HG02623 (cell line): ENCODE results near the gene KLHL11.

Experiments used
- ATAC-seq: cut with Tn5 transposase; IDR thresholded peaks from one replicate; pipeline ENCODE4 v1.9.1; 2021; ENCODE audit warnings: moderate library complexity; ENCODE audit not compliant: unreplicated experiment

KLHL11 gene, protein sequence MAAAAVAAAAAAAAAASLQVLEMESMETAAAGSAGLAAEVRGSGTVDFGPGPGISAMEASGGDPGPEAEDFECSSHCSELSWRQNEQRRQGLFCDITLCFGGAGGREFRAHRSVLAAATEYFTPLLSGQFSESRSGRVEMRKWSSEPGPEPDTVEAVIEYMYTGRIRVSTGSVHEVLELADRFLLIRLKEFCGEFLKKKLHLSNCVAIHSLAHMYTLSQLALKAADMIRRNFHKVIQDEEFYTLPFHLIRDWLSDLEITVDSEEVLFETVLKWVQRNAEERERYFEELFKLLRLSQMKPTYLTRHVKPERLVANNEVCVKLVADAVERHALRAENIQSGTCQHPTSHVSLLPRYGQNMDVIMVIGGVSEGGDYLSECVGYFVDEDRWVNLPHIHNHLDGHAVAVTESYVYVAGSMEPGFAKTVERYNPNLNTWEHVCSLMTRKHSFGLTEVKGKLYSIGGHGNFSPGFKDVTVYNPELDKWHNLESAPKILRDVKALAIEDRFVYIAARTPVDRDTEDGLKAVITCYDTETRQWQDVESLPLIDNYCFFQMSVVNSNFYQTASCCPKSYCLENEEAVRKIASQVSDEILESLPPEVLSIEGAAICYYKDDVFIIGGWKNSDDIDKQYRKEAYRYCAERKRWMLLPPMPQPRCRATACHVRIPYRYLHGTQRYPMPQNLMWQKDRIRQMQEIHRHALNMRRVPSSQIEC

DNA sequence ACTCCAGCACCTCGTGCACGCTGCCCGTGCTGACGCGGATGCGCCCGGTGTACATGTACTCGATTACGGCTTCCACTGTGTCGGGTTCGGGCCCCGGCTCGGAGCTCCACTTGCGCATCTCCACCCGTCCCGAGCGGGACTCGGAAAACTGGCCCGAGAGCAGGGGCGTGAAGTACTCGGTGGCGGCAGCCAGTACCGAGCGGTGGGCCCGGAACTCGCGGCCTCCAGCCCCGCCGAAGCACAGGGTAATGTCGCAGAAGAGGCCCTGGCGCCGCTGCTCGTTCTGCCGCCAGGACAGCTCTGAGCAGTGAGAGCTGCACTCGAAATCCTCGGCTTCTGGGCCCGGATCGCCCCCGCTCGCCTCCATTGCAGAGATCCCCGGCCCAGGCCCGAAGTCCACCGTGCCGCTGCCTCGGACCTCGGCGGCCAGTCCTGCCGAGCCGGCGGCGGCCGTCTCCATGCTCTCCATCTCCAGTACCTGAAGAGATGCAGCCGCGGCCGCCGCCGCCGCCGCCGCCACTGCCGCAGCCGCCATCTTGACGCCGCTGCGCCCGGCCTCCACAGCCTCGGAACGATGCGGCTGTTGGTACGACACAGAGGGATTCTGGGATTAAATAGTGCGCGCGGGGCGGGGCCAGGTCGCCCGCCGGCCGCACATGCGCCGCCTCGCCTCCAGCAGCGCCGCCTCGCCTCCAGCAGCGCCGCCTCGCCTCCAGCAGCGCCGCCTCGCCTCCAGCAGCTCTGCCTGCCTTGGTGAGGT, at the start of gene KLHL11:
Gene KLHL11, minus strand, starts transcription at position 588 of the 760 bp plus-strand sequence. Its CDS starts 53 bp downstream, at position 535.
- peak; percentile 77 for ATAC-seq

DNA sequence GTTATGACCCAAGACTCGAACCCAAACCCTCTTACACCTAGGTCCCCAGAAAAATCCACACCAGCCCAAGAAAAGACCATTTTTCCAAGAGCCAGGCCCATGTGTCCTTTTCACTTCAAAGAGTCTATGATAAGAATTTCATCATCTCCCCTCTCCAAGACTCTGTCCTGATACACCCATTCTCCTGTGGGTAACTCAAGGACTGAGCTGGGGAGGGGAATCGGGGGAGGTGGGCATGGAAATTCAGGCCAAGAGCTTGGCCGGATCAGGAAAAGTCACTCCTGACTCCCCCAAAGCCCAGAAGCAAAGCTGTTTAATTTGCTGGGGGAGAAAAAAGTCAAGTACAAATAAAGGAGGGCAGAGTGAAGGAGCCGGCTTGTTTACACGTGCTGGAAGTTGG, 49.8 kb upstream of the KLHL11 start:
- ATAC-seq: no peak

GRCh38 chr17:41914358-41914766, 49.1 kb upstream of the KLHL11 start:
- no peak for ATAC-seq

DNA sequence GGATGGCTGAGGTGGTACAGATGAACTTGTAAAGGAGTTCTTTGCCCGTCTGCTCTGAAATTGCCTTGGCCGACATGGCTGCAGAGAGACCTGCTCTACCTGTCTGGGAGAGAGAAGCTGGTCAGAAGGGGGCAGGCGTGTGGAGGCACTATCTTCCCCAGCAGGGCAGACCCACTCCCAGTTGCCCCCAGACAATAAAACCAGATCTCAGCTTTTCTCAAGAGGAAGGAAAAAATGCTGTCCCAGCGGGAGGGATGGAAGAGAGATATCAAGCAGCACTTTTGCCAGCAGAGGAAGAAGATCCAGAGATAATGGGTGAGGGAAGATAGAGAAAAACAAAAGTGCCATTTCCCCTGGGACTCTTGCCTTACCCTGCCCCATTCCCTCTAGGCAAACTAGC, 48.6 kb upstream of the KLHL11 start:
- no peak for ATAC-seq

GRCh38 chr17:41912925-41913324, 47.7 kb upstream of the KLHL11 start:
- no peak for ATAC-seq

GRCh38 chr17:41910701-41911391, 45.6 kb upstream of the KLHL11 start:
- ATAC-seq: no peak

GRCh38 chr17:41909088-41909487, 43.9 kb upstream of the KLHL11 start:
- no peak for ATAC-seq

DNA sequence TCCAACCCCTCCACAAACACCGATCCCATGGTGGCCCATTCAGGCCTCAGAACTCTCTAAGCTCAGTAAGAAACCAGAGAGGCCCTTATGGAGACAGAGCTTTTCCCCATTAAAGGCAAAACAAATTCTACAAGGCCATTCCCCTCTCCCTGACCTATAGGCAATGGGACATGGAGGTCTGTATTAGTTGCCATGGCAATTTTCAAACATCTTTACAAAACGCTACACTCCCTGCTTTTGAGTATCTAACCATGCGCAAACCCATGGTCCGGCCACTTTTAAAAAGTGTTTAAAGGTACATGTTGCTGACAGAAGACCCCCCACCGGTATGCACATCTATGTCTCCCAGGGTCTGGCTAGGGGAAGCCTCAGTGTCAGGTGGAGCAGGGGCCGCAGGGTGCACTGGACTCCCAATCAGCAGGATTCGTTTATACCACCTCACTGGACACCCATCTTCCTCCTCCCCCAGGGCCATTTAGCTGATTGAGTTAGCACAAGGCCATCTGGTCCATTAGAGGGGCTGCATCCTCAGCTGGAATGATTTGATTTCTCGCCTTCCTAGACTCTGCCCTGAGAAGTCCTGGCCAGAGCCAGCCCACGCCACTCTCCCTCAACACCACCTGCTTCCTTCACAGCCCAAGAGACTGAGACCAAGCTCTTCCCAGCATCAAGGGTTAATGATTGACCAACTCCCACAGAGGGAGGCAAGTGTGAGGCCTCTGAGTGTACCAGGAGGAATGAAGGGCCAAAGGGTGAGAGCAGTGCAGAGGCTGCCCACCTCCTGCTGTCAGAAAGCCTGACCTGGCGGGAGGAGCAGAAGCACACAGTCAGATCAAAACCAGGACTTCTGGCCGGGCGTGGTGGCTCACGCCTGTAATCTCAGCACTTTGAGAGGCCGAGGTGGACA, 42.7 kb upstream of the KLHL11 start:
- no peak for ATAC-seq

DNA sequence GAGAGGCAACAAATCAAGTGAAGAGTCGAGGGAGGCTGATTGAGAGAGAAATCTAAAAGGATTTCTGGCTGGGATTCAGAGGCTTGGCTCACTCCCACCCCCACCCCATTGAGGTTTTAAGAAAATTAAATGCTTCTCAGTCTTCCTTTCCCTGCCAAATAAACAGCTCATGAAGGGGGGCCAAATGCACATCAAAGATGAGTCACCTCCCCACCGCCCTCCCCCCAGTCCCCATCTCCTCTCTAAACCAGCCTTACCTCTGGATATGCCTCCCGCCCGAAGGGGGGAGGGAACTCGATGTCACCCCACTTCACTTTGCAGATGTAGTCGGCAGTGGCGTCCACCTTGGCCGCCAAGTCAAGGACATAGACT, 41.9 kb upstream of the KLHL11 start:
- ATAC-seq: no peak

DNA sequence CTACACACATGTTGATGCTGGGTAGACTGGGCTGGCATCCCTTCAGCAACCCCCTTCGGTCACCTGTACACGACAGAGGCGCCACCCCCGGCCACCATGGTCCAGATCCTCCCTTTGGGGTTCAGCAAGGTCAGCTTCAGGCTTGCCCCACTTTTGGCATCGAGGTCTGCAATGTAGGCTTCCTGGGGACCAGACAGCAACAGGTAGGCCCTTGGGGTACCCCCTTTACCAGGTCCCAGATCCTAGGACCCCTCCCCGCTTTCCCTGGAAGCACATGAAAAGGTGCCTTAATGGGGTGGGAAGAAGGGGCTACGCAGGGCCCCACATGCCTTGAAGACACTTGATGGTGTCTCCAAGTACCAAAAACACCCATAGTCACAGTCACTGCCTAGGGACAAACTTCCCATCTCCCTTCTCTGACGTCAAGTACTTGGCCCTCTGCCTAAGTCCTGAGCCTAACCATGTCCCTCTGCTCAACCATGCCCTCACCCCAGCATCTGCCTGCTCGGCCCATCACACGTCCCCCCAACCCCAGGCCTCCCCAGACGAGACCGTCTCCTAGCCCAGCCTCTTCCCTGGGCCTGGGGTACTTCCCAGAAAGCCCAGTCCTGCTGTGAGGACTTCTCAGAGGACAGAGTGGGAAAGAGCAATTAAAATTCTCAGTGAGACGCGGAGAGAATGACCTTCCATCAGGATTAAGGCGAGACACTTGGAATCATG, 41.4 kb upstream of the KLHL11 start:
- no peak for ATAC-seq

DNA sequence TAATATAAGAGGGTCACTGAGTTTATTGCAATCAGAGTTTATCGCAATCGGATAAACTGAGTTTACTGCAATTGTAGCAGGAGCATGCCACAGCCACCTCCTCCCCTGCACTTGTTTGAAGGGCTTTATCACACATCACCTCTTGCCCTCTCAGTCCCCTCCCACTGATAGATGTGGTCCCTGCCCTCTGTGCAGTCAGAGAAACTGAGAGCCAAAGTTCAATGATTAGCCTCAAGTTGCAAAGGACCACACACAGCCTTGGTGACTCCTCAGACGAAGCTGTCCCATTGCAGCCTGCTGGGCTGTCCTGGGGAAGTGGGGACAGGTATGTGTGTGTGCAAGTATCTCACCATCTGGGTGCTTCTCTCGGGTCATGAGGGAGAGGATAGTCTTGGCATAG, 39.9 kb upstream of the KLHL11 start:
- ATAC-seq: no peak

DNA sequence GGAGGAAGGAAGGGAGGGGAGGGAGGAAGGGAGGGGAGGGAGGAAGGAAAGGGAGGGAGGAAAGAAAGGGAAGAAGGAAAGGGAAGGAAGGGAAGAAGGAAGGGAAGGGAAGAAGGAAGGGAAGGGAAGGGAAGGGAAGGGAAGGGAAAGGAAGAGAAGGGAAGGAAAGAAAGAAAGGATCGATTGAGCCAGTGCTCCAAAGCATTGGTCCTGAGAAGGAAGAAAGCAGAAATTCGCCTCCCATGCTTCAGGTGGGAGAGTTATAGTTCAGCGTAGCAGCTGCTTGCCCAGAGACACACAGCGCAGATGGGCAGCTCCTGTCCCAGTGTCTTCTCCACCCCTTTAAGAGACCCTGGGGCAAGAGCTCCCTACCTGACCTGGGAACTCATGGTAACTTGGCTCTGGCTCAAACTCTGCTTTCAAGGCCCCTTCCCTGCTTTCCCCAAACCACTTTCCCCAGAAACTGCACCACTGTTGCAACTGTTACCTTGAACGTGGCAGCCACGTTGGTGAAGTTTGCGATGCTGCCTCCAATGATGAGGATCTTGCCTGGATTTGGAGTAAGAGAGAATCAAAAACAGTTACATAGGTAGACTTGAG, 39.1 kb upstream of the KLHL11 start:
- ATAC-seq: no peak

DNA sequence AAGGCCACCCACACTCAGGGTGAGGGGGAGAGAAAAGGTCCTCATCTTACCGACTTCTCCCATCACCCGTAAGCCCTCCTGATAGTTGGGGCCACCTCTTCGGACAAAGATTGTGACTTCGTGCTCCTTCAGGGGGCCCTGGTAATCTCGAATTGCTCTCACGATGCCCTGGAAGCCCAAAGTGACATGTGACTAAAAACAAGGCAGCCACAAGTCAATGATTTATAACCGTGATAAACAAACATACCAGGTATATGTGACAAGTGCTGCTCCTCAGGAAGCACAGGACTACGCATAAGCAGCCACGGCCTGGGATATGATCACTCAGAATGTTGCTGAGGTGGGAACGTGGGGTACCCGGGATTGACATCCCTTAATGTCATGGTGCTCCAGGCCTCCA, 36.4 kb upstream of the KLHL11 start:
- ATAC-seq: no peak

- ATAC-seq: no peak
Measured at GRCh38 chr17:41896726-41897125, 31.5 kb upstream of the KLHL11 start.

DNA sequence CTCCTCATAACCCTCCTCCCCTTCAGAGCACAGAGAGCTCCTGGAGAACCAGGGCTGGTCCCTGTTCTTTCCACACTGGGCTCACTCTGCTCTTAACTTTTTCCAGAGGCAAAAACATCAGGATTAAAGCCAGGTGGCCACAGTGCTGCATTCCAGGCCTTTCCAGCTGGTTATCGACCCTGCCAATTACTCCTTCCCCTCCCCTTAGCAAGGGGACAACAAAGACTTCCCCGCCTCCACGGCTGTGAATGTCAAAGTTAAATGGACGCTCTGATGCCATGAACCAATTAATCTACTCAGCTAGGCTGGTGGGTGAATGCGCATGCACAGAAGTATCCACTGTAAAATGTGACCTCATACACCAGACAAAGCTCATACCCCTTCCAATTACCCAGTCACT, 30.4 kb upstream of the KLHL11 start:
- no peak for ATAC-seq

DNA sequence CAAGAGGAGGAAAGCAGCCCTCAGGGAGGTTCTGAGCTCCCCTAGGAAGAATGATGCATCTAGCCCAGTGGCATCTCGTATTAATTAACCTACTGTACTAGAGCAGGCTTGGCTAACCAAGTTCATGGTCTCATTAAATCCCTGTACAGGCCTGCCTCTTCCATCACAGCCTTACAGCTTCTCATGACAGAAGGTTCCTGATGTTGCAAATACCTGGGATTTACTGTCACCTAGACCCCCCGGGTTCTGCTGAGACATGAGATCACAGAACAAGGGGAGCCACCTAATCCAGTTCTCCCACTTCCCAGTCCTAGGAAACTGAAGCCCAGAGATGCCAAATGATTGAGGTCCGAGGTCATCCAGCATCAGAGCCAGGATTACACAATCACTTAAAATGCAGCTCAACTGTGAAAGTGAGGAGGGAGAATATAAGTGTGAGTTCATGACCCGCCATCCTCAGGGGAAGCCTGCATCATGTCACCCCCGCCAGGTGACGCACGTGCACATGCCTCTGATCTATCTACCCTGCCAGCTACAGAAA, 29.6 kb upstream of the KLHL11 start:
- ATAC-seq: no peak

DNA sequence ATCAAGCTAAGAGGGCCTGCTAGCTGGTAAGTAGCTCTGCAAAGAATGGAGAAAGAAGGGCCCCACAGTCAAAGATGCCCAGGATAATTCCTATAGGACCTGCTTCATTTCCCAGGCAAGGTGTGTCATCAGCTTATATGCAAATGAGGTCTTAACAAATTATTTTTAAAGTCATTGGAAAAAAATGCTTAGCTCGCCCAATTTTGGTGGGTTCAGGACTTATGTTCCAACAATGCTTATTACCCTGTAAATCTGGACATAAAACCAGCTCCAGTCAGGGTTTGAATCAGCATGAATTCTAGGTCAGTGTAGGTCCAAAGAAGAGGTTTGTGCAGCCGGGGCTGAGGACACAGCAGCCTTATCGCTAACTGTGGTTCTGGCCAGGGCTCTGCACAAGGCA, 28.2 kb upstream of the KLHL11 start:
- no peak for ATAC-seq

DNA sequence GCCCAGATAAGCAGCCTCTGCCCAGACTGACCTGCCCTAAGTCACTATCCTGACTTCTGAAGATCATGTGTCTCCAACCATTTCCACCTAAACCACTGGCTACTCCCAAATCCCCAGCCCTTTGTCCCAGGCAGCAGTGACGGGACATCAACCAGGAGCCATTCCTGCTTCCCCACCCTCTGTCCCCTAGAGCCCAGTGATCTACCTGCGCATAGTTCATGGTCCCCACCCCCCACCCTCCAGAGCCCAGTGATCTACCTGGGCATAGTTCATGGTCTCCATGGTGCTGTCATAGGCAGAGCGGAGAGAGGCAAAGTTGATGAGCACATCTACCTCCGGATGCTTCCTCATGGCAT, 26.8 kb upstream of the KLHL11 start:
- ATAC-seq: no peak
